HG03457 (cell line): ENCODE data around the gene EFNA2.

Experiments
- ATAC-seq: cut with Tn5 transposase; IDR thresholded peaks from one replicate; pipeline ENCODE4 v1.9.1; 2021; ENCODE audit warnings: moderate number of reproducible peaks; ENCODE audit not compliant: unreplicated experiment

EFNA2 gene

DNA sequence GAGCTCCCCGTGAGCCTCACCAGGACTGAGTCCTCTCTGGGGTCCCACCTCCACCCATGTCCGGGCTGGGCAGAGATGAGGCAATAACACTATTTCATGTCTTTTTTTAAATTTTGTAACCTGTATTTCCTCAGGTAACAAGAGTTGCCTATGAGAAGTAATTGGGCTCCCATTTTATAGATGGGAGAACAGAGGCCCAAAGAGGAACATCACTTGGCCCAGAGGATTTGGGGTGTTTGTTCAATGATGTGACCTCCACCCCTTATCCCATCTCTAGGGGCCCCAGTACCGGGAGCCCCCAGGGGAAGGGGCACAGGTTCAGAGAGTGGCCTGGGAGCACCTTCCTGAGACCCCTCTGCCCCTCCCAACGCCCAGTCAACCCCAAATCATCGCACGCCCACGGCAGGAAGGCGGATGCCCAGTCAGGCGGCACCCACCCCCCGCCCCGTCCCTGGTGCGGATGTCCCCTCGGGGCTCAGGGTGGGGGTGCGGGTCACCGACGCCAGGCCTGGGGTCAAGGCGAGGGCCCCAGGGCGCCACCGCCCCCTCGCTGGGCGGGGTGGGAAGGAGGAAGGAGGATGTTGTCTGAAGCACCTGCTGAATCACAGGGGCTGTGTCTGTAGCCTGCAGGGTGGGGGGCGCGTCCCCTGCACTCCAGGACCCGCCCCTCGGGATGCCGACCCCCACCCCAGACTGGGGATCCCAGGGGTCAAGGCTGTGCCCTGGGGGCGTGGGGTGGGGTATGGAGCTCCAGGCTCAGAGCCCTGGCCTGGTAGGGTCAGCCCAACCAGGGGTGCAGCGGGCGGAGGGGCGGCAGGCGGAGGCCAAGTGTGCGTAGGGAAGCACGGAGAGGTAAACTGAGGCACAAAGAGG, 25.6 kb upstream of the EFNA2 start:
- ATAC-seq = no peak

DNA sequence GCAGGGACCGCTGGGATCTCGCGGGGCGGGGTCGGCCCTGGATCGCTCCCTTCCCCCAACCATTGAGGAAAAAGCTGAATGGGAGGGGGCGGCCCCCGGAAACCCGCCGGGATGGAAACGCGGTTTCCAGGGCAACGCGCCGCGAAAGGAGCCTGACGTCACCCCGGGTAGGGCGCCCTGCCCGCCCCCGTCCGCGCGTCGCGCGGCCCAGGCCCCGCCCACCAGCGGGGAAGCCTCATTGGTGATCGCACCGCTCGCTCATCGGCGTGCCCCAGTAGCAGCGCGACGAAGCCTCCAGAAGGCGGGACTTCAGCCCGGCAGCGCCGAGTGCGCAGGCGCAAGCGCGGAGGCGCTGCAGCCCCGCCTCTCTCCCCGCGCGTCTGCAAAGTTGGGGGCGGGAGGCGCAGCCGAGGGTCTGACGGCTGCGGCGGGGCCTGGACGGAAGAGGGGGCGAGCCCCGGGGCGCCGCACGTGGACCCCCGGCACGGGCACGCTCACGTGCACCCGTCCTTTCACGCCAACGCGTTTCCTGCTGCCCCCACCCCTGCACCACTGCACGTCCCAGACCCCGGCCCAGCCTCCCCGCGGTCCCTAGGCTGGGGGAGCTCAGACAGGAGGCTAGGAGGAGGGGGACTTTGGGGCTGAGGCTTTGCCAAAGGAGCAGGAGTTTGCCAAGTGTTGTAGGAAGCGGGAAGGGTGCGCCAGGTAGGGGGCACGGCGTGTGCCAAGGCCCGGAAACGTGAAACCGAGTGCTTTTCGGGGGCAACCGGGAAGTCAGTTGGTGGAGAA, 24.7 kb upstream of the EFNA2 start:
- ATAC-seq = peak; percentile 37

DNA sequence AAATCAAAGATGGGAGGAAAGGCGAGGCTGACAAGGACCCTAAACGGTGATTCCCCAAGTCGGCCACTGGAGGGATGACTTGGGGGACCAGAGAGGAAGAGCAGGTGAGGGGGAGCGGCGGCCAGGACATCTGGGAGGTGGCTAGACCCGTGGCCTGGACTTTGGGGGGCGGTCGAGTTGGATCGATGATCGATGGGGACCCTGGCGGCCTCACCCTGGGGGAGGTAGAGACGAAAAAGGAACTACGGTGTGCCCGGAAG, 24.2 kb upstream of the EFNA2 start:
- ATAC-seq = no peak

DNA sequence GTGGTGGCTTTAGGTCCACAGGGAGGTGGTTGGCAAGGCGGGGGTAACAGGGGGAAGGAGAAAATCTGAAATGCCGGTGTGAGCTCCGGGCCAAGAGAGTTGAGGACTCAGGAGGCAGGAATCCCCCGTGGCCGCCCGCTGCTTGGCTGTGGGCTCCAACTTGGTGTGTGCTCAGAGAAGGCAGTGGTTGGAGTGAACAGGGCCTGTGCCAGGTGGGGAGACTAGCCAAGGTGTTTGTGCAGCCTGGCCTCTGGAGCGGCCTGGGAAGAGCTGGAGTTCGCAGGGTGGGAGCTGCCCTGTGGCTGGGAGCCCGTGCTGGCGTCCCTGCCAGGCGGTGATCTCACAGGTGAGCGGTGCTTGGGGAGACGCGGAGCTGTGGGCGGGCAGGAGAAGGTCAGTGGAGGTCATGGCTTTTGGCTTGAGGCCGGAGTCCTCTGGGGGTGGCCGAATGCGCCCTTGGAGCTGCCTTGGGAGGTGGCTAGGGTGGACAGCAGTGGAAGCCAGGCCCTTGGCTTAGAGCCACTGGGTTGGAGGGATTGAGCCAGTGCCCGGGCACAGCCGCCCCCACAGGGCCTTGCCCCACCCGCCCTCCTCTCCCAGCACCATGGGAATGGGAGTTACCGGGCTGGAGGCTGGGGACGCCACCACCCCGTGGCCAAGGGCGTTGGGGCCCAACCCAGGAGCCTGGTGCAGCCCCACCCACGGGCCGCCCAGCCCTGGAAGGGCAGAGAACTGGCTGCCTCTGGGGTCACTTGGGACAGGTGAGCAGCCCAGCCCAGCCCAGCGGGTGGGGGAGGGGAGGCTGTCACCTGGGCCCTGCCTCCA, 23.7 kb upstream of the EFNA2 start:
- no peak for ATAC-seq

DNA sequence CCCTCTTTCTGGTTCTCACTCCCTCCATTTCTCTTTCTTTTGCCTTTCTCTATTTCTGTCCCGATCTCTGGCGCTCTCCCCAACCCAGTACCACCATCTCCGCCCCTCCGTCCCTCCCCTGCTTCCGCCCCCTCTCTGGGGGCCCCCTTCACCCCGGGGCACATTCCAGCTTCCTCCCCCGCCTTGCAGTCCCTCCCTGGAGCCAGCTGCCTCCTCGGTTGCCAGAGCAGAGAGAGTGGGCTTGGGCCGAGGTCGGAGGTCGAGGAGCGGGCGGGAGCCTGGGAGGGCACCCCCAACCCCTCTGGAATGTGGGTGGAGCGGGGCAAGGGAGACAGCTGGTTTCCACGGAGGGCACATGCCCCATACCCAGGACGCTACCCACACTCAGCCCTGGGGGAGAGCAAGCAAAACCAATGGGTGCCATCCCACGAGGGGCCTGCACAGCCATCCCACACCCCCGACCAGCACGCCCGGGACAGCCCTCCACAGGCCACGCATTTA, 23.0 kb upstream of the EFNA2 start:
- no peak for ATAC-seq

DNA sequence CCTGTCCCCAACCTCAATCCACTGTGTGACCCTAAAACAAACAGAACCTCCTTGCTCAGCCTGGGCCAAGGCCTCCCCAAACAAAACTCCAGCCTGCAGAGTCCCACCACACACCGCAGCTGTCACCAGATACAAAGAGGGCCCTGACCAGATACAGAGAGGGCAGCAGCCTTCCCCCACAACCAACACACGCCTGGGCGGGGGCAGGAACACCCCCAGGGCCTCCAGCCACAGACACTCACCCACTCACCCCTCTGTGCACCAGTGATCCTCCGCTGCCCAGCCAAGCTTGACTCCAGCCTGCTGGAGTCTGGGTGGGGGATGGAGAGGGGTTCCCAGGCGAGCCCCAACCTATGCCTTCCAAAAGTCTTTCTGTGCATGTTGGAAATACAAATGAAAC, 22.5 kb upstream of the EFNA2 start:
- no peak for ATAC-seq

DNA sequence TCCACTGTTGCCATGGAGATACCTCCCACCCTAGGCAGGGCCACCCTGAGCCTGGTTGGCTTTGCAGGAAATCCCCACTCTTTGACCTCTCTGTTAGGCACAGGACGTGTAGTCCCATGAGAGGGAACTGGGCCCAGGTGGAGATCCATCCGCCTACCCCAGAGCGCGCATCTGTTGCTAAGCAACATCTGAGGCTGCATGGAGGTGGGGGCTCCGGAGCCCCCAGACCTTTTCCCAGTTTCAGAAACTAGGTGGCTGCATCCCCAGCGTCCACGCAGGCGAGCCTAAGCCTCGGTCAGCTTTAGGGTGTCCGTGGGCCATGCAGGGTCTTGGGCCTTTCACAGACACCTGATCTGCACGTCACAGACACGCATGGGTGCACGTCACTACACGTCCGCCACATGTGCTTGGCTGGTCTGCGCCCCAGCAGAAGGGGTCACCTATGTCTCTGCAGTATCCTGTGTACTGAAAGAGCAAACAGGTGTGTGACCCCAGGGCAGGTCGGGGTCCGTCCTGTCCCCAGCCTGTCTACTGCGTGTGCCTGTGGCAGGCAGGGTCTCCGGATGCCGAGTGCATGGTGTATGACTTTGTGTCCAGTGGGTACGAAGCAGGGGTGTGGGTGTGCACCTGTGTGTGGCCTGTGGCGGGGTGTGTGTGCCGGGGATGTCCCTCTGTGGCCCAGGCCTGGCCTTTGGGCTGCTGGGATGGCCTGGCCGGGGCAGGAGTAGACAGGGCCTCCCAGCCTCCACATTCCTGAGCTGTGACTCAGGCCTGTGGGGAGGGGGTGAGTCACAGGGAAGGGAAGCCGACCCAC, 20.7 kb upstream of the EFNA2 start:
- no peak for ATAC-seq

DNA sequence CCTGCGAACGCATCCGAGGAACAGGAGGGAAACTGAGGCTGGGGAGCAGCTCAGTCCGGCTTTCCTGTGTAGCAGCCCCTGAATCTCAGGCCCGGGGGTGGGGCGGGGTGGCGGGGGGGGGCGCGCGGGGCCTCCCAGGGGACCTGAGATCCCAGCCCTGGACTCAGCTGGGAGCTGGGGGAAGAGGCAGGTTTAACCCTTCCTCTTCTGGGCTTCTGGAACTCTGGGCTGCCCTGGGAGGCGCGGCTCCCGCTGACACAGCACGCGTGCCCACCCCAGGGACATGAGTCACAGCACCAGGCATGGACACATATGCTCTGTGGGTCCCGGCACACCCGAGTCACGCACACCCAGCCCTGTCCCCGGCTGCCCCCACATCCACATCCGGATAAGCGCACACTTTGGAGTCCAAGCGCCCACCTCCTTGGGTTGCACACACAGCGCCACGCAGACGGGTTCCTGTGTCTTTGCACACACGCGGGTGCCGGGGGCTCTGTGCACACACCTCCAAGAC, 20.0 kb upstream of the EFNA2 start:
- no peak for ATAC-seq

DNA sequence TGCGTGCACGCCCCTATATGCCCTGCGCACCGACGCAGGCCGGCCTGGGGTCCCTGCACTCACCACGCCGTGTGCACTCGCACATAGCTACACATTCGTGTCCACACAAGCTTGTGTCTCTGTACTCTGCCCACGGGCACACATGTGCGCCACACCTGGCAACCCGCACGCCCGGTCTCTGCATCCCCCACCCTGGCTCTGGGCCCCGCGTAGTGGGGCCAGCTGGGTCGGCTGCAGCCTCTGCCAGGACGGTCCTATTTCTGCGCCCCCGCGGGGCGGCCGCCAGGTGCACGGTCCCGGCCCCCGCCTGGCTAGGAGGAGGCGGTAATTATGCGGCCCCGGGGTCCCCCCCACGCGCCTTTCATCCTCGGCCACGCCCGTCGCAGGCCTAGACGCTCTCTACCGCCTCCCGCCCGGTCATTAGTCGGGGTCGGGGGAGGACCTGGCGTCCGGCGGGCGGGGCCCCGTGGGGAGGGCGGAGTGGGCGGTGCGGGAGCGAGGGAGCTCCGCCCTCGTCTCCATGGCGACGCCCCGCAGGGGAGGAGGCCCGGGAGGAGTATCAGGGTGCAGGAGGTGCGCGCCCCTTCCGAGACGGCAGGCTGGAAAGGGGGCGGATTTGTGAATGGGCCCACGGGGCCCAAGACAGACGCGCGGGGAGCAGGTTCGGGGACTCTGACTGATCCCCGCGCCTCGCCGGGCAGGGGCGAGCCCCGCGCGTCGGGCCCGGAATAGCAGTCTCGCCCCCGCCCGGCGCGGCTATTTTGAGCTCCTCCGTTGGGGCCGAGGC, 19.4 kb upstream of the EFNA2 start:
- ATAC-seq = peak; percentile 28

DNA sequence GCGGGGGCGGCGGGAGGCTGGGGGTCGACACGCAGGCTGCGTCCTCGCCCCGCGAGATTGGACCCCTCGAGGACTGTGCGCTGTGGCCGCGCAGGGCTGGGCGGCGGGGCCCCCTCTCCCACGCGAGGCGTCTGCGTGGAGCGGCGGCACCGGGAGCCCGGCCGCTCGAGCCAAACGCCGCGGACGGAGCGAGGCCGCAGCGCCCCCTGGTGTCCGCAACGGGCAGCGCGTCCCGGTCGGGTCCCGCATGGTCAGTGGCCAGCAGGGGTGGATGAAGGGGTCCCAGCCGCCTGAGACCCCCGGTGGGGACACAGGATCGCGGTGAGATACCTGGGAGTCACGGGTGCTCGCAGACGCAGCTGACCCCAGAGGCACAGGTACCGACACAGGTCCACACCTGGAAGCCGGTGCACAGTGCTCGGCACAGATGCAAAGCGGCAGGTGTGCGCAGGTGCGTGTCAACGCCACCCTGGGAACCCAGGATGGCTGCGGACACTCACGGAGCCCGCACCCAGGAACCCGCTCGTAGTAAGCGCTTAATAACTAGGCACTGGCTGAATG, 18.7 kb upstream of the EFNA2 start:
- ATAC-seq = no peak

DNA sequence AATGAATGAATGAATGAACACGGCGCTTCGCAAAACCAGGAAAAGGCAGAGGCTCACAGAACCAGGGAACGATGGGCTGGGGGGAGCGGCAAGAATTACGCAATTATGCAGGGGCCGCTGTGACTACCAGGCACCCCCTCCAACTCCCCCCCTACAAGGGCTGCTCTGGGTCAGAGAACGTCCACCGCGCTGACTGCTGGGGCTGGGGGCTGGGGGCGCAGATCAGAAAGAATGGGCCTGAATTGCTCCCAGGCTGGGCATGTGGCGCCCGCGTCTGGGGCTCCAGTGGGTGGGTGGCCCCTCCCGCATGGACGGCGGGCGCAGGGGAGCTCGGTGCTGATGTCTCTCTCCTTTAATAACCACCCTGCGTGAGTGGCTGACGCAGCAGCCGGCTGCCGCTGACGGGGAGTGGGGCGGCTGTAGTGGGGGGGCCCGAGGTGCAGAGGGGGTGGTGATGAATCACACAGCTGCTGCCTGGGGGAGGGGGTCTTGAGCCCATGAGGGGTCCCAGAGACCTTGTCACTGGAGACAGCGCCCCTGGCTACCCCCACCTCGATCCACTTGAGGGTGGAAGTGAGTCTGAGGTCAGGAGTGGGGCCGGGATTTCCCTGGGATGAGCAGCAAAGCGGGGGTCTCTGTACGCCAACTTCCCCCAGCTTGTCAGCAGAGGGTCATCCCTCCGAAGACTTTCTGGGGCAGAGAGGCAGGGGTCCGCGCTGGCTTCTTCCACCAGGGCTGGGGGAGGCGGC, 18.0 kb upstream of the EFNA2 start:
- ATAC-seq = no peak

DNA sequence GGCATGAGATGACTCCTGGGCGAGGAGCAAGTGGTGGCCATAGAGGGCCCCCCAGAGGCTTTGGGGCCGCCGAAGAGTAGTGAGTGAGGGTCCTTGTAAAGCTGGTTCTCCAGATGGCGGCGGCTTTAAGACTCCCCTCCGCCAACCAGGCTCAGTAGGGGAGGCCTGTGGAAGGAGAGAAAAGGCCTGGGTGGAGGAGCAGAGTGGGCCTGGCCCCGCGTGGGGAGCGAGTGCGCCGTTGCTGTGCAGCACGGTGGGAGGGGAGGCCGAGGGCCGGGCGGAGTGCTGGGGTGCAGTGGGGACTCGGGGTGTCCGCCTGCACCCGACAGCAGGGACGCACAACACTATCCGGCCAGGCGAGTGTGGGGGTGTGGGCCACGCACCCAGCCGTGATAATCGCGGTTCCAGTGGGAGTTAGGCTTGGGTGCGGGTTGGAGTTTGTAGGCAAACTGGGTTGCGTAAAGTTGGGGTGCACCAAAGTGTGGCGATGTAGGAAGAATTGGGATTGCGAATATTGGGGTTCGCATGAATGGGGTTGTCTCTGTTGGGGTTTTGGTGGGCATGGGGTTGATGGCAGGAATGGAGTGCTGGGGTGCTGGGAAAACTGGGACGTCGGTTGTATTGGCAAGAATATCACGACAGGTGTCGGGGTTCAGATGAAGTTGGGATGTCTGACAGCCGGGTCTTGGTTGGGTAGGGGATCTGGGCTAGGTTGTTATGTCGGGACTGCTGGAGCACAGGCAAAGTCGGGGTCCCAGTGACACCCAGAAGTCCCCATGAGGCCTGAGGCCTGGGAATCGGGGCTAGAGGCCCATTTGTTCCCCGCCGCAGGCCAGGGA, 17.2 kb upstream of the EFNA2 start:
- no peak for ATAC-seq

DNA sequence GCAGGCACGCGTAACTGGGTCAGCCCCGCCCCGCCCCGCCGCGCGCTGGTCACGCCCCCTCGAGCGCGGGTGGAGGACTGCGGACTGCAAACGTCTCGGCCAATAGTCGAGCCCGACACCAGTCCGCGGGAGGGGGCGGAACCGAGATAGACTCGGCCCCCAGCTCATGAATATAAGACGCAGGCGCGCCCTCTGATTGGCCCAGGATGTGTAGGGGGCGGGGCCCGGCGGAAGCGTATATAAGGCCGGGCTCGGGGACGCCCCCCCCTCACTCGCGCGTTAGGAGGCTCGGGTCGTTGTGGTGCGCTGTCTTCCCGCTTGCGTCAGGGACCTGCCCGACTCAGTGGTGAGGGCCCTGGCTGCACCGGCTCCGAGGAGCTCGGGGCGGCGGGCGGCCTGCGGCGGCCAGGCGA, 16.6 kb upstream of the EFNA2 start, which contains the start of gene CIRBP:
Gene CIRBP, plus strand, starts transcription at position 268 of the 413 bp plus-strand sequence. CDS start 1,602 bp downstream, outside the sequence.
- peak; percentile 46 for ATAC-seq

DNA sequence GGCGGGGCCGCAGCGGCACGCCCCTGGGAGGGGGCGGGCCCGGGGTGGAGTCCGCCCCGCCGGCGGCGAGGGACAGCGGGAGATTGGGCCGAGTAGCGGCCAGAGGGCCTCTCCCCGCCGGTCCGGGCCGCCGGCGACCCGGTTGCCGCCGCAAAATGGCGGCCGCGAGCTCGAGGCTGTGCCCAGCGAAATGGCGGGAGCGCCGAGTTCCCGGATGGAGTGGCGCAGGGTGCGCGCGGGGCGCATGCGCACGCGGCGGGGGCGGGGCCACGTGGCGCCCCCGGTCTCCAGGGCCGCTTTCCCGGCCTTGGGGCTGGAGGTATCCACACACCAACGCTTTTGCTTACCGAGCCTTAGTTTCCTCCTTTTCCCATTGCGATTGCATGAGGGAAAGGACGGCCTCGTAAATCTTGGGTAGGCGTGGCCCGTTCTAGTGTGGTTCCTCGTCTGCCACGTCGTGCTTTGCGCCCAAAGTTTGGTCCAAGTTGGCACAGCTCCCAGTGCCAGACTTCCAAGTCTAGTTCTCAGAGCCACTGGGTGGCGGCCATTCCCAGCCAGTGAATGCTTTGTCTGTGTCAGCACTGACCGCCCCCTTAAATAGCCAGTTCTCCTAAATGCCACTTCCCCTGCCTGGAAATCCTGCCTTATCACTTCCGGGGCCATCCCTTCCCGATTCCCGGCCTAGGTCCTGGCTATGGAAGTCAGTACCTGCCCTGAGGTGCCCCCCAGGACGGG, 16.0 kb upstream of the EFNA2 start:
- peak; percentile 7 for ATAC-seq

DNA sequence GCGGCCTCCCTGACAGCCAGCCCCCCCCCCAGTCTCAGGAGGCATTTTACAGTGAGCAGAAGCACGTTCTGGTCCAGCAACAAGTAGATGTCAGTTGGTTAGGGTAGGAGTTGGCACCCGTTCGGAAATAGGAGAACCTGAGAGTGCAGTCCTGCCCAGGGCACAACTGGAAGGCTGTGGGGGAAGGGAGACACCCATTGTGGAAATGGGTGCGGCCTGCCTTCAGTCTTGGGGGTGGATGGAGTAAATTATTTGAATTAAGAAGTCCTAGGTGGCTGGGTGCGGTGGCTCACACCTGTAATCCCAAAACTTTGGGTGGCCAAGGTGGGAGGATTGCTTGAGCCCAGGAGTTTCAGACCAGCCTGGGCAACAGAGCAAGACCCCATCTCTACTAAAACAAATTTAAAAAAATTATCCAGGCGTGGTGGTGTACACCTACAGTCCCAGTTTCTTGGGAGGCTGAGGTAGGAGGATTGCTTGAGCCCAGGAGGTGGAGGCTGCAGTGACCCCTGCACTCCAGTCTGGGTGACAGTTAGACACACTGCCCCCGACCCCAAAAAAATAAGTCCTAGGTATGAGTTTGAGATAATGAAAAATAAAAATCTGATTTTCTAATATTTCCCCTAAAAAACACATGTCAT, 15.3 kb upstream of the EFNA2 start:
- ATAC-seq = no peak

DNA sequence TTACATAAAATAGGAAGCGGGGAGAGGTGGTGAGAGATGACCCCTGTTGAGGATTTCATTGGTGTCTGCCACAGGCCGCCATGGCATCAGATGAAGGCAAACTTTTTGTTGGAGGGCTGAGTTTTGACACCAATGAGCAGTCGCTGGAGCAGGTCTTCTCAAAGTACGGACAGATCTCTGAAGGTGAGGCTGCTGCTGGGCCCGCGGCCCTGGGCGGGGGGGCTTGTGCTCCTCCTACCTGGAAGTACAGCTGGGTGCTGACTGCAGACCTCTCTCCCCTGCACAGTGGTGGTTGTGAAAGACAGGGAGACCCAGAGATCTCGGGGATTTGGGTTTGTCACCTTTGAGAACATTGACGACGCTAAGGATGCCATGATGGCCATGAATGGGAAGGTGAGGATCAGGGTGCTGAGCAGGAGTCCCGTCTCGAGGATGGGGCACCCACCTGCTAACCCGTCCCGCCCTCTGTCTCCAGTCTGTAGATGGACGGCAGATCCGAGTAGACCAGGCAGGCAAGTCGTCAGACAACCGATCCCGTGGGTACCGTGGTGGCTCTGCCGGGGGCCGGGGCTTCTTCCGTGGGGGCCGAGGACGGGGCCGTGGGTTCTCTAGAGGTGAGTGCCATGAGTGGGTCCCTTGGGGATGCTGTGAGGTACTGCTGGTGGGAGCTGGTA, 14.7 kb upstream of the EFNA2 start:
- no peak for ATAC-seq
